Measurements from ENCODE around the gene BMP7. TPM values are rescaled to one million over a fixed set of nuclear protein-coding genes. Genes with fewer than 3 reads are reported as not detected.
"Not testable (repeated sequence)": the region's sequence is repeated elsewhere in the genome, so short reads cannot be mapped to it uniquely, and the experiment has no call there.

The BMP7 gene
- total and polyA plus RNA-seq, 2 of the 8 experiments (the other 6 are each of a cell fraction or from before 2014, with no cell fraction given): 9.2 to 14.7 TPM

DNA sequence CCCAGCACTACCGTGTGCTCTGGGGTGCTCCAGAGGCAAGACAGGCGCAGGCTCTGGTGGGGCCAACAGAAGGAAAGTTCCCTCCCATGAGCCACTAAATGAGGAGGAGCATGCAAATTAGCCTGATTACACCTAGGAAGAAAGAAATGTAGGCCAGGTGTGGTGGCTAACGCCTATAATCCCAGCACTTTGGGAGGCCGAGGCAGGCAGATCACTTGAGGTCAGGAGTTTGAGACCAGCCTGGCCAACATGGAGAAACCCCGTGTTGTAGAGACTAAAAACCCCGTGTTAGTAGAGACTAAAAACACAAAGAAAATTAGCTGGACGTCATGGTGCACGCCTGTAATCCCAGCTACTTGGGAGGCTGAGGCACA lies 75.2 kb downstream of the BMP7 start:
- H3K9ac ChIP-seq (replicated peaks in 1 of 4; ENCODE audit: extremely low read depth in 1 of 4, low read depth in 3 of 4, low read length in 3 of 4); H2BK12ac ChIP-seq (ENCODE audit: low read depth, low read length); H4K5ac ChIP-seq (ENCODE audit: insufficient read length, low read depth, low read length); H3K9me3 ChIP-seq (ENCODE audit: insufficient read depth in 2 of 2, low read depth in 1 of 2, low read length in 1 of 2); H3K4me2 ChIP-seq (ENCODE audit: insufficient read depth in 1 of 2, low read depth in 2 of 2, low read length in 2 of 2); H2BK120ac ChIP-seq (replicated peaks; ENCODE audit: low read depth, low read length); H3K23me2 ChIP-seq (ENCODE audit: low read depth, low read length); H3K56ac ChIP-seq (replicated peaks; ENCODE audit: insufficient read length, low read depth, low read length); FAIRE-seq; POLR2A ChIA-PET (ENCODE audit: partially characterized antibody); H2AK5ac ChIP-seq (ENCODE audit: low read depth, low read length); H2BK15ac ChIP-seq (ENCODE audit: low read length); H3K27ac ChIP-seq (ENCODE audit: low read depth, low read length); H2AFZ ChIP-seq (ENCODE audit: low read length); H4K8ac ChIP-seq (ENCODE audit: extremely low read depth, insufficient read depth, low read length); H3K36me3 ChIP-seq (ENCODE audit: control insufficient read depth in 2 of 4, insufficient read depth in 4 of 4, low read length in 3 of 4); H4K91ac ChIP-seq (replicated peaks; ENCODE audit: insufficient read length, low read length); H4K20me1 ChIP-seq (replicated peaks in 1 of 2; ENCODE audit: control insufficient read depth in 1 of 2, insufficient read depth in 2 of 2, low read length in 2 of 2); H2BK20ac ChIP-seq (ENCODE audit: low read length); H3K18ac ChIP-seq (ENCODE audit: extremely low read depth, low read length); H3K23ac ChIP-seq (ENCODE audit: insufficient read length); H3K14ac ChIP-seq (ENCODE audit: insufficient read length); H3K79me1 ChIP-seq (ENCODE audit: low read depth, low read length); H3K27me3 ChIP-seq (replicated peaks in 1 of 4; ENCODE audit: control insufficient read depth in 3 of 4, extremely low read depth in 1 of 4, insufficient read depth in 3 of 4, low read length in 3 of 4); H3K4me1 ChIP-seq (replicated peaks in 1 of 4; ENCODE audit: control insufficient read depth in 3 of 4, insufficient read depth in 4 of 4, low read length in 3 of 4); H3K4me3 ChIP-seq (ENCODE audit: extremely low read depth in 1 of 4, insufficient read depth in 2 of 4, low read depth in 3 of 4, low read length in 4 of 4); H3K79me2 ChIP-seq (ENCODE audit: control insufficient read depth in 1 of 2, insufficient read depth in 2 of 2, low read length in 2 of 2); H2BK5ac ChIP-seq (ENCODE audit: low read depth, low read length); DNase-seq (ENCODE audit: low read depth in 1 of 2, low spot score in 2 of 2); H3K4ac ChIP-seq (replicated peaks; ENCODE audit: insufficient read length, low read depth, low read length): not testable (repeated sequence)
- WGBS, 2 experiments (ENCODE audit: extremely low coverage in 1 of 2, insufficient coverage in 1 of 2, insufficient read length in 1 of 2, insufficient replicate concordance in 2 of 2, low coverage in 1 of 2, low lambda C conversion rate in 2 of 2, missing lambda C conversion rate in 1 of 2): 88% methylated on average over 8 of the region's 8 CpGs; no CpG with 5 or more reads in 1 of the 2 experiments
- CTCF ChIA-PET (ENCODE audit: partially characterized antibody): interaction anchor here (0.6 kb wide), 2 partner anchors 25 to 111 kb away, joined by 3 read pairs; no protein-coding TSS in a partner anchor

Data from H1 (cell line).